Stimulated activated CD4-positive, alpha-beta T cell treated with anti-CD3 and anti-CD28 coated beads, TNF-alpha, amount 100 ng/mL, for 1 hour (primary cell): Measurements from ENCODE around the gene ABHD1.
"Not testable (repeated sequence)": the region's sequence is repeated elsewhere in the genome, so short reads cannot be mapped to it uniquely, and the experiment has no call there.

Experiments used
- DNase-seq, 3 donors: peaks; one replicate each; pipeline ENCODE4 v3.0.0-alpha.2; 2020; ENCODE audit warnings: low read depth in 3 of 3, low spot score in 1 of 3

The ABHD1 gene

DNA sequence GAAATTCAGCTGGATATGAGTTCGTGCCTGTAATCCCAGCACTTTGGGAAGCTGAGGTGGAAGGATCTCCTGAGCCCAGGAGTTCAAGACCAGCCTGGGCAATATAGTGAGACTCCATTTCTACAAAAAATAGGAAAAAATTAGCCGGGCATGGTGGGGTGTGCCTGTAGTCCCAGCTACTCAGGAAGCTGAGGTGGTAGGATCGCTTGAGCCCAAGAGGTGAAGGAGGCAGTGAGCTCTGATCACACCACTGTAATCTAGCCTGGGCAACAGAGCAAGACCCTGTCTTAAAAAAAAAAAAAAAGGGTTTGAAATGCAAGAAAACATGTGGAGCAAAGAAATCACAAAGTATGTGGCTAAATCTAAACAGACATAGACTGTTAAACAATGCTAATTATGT, 14.5 kb upstream of the ABHD1 start:
- DNase-seq, result no peak

DNA sequence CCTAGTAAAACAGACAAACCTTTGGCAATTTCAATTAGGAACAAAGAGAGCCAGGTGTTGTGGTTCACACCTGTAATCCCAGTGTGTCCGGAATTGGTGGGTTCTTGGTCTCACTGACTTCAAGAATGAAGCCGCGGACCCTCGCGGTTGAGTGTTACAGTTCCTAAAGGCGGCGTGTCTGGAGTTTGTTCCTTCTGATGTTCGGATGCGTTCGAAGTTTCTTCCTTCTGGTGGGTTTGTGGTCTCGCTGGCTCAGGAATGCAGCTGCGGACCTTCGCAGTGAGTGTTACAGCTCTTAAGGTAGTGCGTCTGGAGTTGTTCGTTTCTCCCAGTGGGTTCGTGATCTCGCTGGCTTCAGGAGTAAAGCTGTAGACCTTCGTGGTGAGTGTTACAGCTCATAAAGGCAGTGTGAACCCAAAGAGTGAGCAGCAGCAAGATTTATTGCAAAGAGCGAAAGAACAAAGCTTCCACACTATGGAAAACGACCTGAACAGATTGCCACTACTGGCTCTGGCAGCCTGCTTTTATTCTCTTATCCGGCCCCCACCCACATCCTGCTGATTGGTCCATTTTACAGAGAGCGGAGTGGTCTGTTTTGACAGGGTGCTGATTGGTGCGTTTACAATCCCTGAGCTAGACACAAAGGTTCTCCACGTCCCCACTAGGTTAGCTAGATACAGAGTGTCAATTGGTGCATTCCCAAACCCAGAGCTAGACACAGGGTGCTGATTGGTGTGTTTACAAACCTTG, 12.8 kb upstream of the ABHD1 start:
- not testable (repeated sequence) for DNase-seq

DNA sequence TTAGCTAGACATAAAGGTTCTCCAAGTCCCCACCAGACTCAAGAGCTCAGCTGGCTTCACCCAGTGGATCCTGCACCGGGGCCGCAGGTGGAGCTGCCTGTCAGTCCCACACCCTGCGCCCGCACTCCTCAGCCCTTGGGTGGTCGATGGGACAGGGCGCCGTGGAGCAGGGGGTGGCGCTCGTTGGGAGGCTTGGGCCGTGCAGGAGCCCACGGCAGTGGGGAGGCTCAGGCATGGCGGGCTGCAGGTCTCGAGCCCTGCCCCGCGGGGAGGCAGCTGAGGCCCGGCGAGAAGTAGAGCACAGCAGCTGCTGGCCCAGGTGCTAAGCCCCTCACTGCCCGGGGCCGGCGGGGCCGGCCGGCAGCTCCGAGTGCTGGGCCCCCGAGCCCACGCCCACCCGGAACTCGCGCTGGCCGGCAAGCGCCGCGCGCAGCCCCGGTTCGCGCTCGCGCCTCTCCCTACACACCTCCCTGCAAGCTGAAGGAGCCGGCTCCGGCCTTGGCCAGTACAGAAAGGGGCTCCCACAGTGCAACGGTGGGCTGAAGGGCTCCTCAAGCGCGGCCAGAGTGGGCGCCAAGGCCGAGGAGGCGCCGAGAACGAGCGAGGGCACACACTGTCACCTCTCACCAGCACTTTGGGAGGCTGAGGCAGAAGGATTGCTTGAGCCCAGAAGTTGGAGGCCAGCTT, 12.1 kb upstream of the ABHD1 start:
- not testable (repeated sequence) for DNase-seq

DNA sequence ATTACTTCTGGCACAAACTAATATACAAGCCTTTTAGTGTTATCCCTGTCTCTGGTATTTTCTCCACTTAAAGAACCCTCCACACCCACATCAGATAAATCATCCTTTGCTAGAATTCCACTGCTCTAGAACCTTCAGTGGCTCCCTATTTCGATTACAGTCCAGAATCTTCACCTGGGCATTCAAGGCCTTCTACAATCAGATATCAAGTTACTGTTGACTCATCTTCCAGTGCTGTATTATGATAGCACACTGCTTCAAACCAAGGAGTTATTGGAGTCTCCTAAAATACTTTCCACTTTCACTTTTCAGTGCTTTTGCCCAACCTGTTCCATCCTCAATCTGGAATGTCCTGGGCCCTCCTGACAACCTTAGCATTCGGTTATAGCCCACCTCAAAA, 8.1 kb upstream of the ABHD1 start:
- DNase-seq, result no peak

DNA sequence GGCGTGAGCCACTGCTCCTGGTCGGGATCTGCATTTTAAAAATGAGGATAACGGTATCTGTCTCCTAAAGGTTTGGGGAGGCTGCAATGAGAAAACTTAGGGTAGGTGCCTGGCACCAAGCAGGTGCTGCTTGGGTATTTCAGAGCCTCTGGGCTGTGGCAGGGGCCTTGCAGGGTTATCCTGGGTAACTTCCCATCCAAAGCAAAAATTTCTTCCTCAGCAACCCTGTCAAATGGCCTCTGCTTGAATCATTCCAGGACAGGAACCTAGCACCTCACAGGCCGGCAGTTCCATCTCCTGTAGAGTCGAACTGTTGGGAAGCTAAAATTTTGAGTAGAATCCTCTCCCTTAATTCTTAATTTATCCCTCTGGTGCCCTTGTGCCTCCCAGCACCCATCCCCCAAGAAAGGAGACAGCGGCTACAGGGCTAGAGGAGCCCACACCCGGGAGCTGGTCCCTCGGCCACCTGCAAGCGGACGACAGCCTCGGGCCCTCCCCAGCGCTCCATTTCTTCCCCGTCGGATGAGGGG, 5.6 kb upstream of the ABHD1 start:
- no peak for DNase-seq

DNA sequence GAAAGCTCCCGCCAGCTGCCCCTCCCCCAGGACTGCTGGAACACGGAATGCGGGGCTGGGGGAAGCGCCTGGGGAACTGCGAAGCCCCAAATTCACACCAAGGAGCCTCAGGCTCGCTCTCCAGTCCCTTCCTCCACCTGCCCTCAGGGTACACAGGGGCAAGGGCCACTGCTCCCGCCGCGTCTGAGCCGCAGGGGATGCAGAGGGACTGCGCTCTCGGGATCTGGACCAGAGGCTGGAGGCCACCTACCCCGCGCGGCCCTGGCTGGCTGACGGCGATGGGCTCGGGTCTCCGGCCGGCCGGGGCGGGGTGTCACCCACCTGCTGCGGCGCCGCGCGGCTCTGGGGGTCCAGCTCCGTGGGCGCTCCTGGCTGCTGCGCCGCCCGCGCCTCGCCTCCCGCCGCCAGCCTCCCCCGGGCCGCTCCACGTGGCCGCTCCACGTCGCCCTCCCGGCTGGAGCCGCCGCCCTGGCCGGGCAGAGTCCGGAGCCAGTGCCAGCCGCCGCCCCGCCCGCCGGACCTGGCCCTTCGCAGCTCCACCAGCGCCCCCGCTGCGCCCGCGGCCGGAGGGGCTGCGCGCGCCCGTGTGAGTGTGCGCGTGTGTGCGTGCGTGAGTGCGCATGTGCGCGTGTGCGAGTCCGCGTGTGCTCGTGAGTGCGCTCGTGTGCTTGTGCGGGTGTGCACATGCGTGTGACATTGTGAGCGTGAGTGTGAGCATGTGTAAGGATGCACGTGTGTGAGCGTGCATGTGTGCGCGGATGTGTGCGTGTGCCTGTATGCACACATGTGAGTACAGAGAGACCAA, 4.9 kb upstream of the ABHD1 start, which contains the start of gene CGREF1:
TSS of gene CGREF1 (minus strand) at position 604 of the 805 bp plus-strand sequence. CDS start 14,762 bp downstream, outside the sequence.
- DNase-seq, result peak in 1 of 3 donors; percentile 14

DNA sequence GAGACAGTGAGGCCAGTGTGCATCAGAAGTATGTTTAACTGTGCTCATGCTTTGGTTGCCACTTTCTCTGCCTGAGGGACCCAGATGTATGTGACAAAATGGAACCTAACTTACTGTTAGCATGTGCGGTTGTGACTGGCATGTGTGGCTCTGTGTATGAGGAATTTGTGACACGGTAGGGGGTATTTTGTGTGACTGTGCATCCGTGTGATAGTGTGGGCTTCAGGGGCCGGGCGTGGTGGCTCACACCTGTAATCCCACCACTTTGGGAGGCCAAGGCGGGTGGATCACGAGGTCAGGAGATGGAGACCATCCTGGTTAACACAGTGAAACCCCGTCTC, 4.3 kb upstream of the ABHD1 start:
- not testable (repeated sequence) for DNase-seq

DNA sequence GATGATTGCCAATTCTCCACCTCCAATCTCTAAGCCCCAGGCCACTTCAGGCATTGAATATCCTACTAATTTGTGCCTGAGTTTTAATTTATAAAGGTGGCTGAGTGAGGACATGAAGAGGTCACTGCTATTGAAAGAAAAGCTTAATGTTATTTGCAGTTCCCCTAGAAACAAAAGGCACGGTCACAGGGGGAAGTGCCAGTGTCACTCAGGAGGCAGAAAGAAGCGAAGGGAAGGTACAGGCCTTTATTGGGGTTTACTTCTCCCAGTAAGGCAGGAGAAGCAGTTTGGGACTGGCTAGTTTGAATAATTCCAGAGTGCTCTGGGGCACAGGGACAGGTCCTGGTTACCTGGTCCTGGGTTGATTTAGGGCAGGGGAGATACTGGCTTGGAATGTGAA, 1.7 kb upstream of the ABHD1 start:
- no peak for DNase-seq

DNA sequence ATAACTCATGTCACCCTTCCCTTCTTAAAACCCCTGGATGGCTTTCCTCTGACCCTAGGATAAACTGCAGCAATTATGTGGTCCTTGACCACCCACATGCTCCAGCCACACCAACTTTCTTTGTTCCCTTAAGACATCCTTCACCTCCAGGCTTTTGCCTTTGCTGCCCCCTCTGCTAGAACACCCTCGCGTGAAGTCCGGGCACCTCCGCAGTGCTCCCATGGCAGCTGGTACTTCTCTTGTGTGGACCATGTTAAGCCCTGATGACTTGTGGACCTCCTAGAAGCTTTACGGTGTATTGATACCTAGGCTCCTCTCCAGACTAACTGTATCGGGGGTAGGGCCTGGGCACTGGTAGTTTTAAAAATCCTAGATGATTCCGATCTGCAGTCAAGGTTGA, 824 bp upstream of the ABHD1 start:
- no peak for DNase-seq

DNA sequence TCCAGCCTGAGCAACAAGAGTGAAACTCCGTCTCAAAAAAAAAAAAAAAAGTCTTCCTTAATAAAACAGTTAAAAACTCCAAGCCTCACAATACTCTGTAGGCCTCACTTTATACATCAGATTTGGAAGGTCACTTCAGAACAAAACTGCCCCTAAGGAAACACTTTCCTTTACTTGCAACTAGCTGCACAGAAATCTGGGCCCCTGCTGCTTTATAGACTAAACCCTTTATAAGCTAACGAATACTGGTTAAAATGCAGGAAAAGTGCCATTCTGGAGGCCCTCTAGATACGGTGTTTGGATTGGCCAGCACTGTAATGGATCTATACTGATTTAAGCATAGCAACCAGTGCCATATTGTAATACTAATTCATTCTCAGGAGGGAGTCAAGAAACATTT, 1.5 kb downstream of the ABHD1 start:
- no peak for DNase-seq

DNA sequence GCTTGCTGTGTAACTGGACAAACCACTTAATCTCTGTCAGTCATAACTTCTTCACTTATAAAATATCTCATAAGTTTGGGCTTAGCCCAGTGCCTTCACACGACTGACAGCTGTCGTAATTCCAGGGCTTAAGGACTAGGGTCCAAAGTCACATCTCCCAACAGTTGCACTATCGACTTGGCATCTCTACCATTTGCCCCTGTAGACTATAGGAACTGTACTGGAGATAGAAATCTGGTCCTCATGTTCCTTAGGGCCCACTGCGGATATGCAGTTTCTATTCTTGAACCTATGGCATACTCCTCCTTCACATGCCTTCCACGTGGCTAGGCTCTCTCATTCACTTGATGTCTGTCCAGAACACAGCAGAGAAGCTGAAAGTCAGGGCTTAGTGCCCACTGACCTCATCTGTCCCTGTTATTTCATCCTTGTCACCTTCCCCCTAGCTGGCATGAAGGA, 2.7 kb downstream of the ABHD1 start:
- DNase-seq, result no peak

DNA sequence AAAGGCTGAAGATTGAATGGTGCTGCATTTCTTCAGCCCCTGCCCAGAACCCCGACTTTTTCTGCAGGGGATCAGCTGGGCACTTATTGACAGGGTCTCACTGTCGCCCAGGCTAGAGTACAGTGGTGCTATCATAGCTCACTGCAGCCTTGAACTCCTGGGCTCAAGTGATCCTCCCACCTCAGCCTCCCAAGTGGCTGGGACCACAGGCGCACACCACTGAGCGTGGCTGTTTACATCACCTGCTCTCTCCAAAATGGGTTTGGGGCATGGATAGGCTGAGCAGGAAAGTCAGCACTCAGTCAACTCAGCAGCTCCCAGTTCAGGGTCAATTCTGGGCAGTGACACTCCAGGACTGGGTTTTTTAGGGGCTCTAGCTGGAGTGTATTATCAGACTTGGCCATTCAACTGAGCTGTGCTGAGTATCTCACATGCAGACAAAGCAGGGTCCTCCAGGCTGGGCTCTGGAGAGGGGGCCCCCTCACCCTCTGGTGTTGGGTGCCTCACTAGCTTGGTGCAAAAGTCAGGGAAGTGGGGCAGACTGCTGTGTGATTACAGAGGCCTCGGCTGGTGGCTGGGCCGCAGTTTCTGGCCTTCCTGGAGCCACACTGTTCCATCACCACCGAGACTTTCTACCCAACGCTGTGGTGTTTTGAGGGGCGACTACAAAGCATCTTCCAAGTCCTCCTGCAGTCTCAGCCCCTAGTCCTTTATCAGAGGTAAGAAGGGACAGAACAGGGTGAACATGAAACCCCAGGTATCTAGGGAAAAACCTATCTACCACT, 4.5 kb downstream of the ABHD1 start:
- no peak for DNase-seq

DNA sequence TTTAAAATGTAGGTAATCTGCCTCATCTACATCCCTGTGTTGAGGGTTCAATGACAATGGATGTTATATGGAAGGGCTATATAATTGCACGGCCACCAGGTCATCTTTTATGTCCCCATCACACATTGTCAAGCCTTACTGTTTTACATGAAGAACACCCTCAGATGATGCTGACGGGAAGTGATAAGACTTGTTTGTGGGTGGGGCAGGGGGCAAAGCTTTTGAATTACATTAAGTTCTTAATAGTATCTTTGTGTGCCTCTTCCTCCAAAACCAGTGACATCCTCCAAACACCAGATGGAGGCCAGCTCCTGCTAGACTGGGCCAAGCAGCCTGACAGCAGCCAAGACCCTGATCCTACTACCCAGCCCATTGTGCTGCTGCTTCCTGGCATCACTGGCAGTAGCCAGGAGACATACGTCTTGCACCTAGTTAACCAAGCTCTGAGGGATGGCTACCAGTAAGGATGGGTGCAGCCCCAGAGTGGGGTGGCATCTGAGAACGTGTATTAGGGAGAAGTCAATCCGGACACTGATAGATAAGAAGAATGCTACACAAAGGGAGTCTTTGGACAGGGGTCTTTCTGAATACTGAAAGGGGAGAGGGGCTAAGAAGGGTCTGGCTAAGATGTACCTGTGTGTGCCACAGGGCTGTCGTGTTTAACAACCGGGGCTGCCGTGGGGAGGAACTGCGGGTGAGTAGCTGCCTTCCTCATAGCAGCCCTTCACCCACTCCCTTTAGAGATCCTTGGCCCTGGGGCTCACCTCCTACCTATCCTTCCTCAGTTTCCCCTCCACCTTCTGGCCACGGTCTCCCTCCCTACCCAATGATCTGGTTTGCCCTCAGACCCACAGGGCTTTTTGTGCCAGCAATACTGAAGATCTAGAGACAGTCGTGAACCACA, 5.3 kb downstream of the ABHD1 start:
- DNase-seq, result no peak

DNA sequence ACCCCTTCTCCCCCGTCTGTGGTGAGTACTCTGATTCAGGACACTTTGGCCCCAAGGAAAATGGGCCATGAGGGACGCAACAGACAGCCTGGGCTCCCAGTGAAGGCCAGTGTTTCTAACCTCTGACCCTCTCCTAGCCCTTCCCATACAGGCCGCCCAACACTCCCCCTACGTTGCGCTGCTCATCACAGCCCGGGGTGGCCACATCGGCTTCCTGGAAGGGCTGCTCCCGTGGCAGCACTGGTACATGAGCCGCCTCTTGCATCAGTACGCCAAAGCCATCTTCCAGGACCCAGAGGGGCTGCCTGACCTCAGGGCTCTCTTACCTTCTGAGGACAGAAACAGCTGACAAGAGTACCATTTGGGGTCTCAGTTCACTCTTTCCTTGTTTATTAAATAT, 6.8 kb downstream of the ABHD1 start:
- DNase-seq, result no peak

DNA sequence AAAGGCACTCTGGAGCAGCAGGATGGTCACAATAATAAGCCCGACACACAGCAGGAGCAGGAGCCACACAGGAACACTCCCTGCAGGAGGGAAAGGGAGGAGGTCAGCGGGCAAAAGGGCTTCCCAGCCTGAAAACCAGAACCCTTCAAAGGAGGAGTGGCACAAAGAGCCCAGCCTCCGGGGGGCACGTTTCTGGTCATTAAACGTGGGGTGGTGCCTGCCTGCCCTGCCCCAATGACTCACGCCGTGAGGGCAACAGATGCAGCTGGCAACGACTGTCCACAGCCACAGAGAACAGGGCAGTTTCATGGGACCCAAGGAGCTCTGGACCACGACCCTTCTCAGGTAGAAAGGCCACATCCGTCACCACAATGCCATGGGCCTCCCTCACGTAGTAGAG, 7.8 kb downstream of the ABHD1 start:
- DNase-seq, result no peak

DNA sequence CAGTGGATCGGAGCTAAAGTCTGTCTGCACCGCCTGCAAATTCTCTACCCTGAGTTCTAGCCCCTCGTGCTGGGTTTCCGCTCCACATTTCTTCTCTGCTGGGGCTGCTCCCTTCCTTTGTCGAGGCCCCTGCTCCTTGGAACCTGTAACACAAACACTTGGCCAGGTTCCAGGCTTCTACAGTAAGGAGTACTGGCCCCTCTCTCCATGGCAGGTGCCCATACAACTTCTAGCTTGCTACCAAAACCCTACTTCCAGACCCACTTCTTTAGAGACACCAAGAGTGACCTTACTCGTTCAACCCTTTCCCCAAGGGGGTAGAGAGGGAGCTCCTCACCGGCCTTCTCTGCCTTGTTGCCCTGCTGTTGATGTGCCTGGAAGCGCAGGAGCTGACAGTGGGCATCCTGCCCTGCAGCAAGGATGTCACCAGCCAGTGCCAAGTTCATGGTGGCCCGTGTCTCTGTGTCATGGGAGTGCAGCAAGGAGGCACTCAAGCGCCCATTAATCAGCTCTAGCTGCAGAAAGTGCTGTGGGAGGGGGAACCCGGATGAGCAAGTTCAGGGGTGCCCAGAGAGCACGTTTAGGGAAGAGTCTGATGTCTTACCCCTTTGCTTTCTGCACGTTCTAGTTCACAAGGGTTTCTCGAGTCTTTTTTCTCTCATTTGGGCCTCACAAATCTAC, 9.7 kb downstream of the ABHD1 start:
- no peak for DNase-seq

DNA sequence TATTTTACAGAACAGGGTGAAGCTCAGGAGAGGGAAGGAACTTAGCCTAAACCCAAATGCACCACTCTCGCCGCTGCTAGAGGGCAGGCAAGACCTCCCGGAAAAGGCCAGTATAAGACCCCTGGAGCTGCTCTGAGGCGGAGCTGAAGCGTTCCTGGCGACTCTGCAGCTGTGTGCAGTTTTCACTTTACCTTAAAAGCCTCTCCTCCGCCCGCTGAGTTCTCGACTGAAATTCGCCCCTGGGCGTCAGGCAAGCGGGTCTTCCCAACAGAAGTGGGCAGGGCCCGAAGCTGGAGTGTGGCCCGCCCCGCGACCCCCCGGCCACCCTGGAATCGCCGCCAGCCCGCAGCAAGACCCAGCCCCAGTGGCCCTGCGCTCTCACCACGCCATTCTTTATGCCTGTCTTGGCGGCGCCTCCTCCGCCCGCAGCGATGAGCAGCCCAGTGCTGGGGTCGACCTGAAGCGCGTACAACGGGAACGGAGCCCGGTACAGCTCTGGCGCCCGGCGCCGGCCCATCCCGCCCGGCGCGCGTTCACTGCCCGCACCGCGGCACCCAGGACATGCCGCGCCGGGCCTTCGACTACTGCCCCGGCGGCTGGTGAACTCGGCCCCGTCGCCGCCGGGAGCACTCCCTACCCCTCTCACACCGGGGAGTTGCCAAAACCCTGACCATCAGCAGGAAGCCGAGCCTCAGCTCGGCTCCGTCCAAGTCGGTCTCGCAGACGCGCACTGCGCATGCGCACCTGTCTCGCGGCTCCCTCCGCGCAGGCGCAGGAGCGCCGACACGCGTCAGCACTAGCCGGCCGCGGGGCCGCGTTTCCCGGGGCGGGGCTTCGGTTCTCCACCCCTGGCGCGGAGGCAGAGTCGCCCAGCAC, 10.5 kb downstream of the ABHD1 start, which contains the start of gene PREB:
TSS of gene PREB (minus strand) at position 732 of the 876 bp plus-strand sequence. CDS start at position 517, 215 bp downstream.
- peak; percentile 95 to 99 (median 97) for DNase-seq
